Left lung (tissue), 10 donors: Measurements from ENCODE around the gene MMD2. TPM values are rescaled to one million over a fixed set of nuclear protein-coding genes. Genes with fewer than 3 reads are reported as not detected.

Source experiments
- ATAC-seq: fragments of 200-7000 bp; cut with Tn5 transposase; one replicate; pipeline ENCODE4 v1.9.1; 2020; ENCODE audit warnings: moderate library complexity
- DNase-seq, 4 donors: peaks; one replicate each; pipeline ENCODE4 v3.0.0-alpha.2; 2013 to 2020
- H3K27ac ChIP-seq, 2 donors: fragments of 200-600 bp; sonication (generic) in 1 of 2; one replicate each; pipeline versions ENCODE4 v1.5.0 to v1.8.0; 2020 to 2021
- H3K27me3 ChIP-seq, 2 donors: fragments of 200-600 bp; sonication (generic) in 1 of 2; one replicate each; pipeline versions ENCODE4 v1.5.0 to v1.8.0; 2020 to 2021
- H3K36me3 ChIP-seq, 2 donors: fragments of 200-600 bp; sonication (generic) in 1 of 2; one replicate each; pipeline versions ENCODE4 v1.5.0 to v1.8.0; 2020 to 2021
- H3K4me1 ChIP-seq, 2 donors: fragments of 200-600 bp; one replicate each; pipeline ENCODE4 v1.8.0; 2021
- H3K4me3 ChIP-seq, 2 donors: fragments of 200-600 bp; sonication (generic) in 1 of 2; one replicate each; pipeline versions ENCODE4 v1.5.0 to v1.8.0; 2020 to 2021; ENCODE audit warnings: mild to moderate bottlenecking in 1 of 2
- H3K9me3 ChIP-seq, 2 donors: fragments of 200-600 bp; sonication (generic) in 1 of 2; one replicate each; pipeline versions ENCODE4 v1.5.0 to v1.8.0; 2020 to 2021
- intact Hi-C, 2 donors: fragments of 100-400 bp; cut with DNase I; formaldehyde crosslinking; loops; one replicate each; pipeline versions ENCODE4 v1.11.2 to v1.14.2; 2022
- polyA plus RNA-seq, 6 donors: library from polyadenylated mRNA; unstranded; fragments of 120-200 nt; gene quantifications; one replicate each; pipeline ENCODE4 v1.2.1, GENCODE V29; 2013; ENCODE audit not compliant: insufficient read length in 6 of 6
- total RNA-seq, 2 donors: library from RNA; stranded (reverse); fragmentation: NEBNext Ultra II Directional; extraction: Animal tissue kit (Norgen Biotek cat#: 25700); gene quantifications; one replicate each; pipeline ENCODE4 v1.2.1, GENCODE V29; 2021
- TF ChIP-seq, protein P1 (sequence below), 2 donors: fragments of 200-600 bp; sonication (generic) in 1 of 2; IDR thresholded peaks; one replicate each; pipeline versions ENCODE4 v1.5.0 to v1.8.0; 2021; ENCODE audit warnings: antibody characterized with exemption in 2 of 2
- donor health status: DM: no; HTN: yes; CAD: no.
- donor health status: DM: no; HTN: no; CAD: no.

MMD2 gene
- total and polyA plus RNA-seq, 8 donors = 0.06 to 0.17 TPM; not detected in 6

- Histone ChIP-seq H3K27ac (no peak overlapping the region), H3K36me3 (no peaks in the 10 kb centered on the region), H3K9me3 (no peaks in the 10 kb centered on the region), H3K4me1 (peaks cover 4 to 16% of the 10 kb centered on the region in 2 donors), H3K4me3 (no peak overlapping the region), H3K27me3 (peaks cover 0 to 27% of the 10 kb centered on the region in 2 donors)
- DNase-seq (no peak), ATAC-seq (no peak)
- intact Hi-C loops = no loop called here
- TF ChIP-seq, protein P1, sequence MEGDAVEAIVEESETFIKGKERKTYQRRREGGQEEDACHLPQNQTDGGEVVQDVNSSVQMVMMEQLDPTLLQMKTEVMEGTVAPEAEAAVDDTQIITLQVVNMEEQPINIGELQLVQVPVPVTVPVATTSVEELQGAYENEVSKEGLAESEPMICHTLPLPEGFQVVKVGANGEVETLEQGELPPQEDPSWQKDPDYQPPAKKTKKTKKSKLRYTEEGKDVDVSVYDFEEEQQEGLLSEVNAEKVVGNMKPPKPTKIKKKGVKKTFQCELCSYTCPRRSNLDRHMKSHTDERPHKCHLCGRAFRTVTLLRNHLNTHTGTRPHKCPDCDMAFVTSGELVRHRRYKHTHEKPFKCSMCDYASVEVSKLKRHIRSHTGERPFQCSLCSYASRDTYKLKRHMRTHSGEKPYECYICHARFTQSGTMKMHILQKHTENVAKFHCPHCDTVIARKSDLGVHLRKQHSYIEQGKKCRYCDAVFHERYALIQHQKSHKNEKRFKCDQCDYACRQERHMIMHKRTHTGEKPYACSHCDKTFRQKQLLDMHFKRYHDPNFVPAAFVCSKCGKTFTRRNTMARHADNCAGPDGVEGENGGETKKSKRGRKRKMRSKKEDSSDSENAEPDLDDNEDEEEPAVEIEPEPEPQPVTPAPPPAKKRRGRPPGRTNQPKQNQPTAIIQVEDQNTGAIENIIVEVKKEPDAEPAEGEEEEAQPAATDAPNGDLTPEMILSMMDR (IDR thresholded peaks at IDR 0.05) = no peak
These were observed 72.3 kb downstream of the MMD2 start for GRCh38 chr7:4886671-4887070.

DNA sequence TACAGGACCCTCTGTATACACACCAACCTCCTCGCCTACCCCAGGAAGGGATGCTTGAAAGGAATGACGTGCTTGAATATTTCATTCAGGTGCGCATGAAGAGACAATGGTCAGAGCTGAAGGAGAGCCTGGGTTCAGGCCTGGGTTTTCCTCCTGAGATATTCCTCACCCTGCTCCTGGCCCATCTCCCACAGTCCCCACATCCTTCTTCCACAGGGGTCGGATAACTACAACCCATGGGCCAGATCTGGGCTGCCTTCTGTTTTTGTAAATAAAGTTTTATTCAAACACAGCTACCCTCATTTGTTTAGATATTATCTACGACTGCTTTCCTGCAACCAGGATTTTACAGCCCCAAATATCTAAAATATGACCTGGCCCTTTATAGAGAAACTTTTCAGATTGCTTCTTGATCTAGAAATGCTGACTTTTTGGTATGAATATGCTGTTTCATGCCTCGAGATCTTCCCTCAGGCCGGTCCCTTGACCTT, 73.6 kb downstream of the MMD2 start:
- H3K4me3 ChIP-seq = no peak overlapping the region
- H3K4me1 ChIP-seq = peaks cover 4 to 18% of the 10 kb centered on the region in 2 donors
- no peaks in the 10 kb centered on the region for H3K36me3 ChIP-seq
- no peak overlapping the region for H3K27ac ChIP-seq
- TF ChIP-seq, protein P1 (IDR thresholded peaks at IDR 0.05) = no peak
- peaks cover 0 to 30% of the 10 kb centered on the region in 2 donors for H3K27me3 ChIP-seq
- no peak for ATAC-seq
- intact Hi-C loops = no loop called here
- no peaks in the 10 kb centered on the region for H3K9me3 ChIP-seq
- DNase-seq = no peak

- H3K27ac ChIP-seq = no peak overlapping the region
- no peak for DNase-seq
- H3K4me3 ChIP-seq = no peak overlapping the region
- H3K9me3 ChIP-seq = no peaks in the 10 kb centered on the region
- H3K36me3 ChIP-seq = no peaks in the 10 kb centered on the region
- H3K4me1 ChIP-seq = peaks cover 4 to 18% of the 10 kb centered on the region in 2 donors
- intact Hi-C loops = no loop called here
- TF ChIP-seq, protein P1 (IDR thresholded peaks at IDR 0.05) = no peak
- ATAC-seq = no peak
- peaks cover 0 to 30% of the 10 kb centered on the region in 2 donors for H3K27me3 ChIP-seq
These were observed 74.8 kb downstream of the MMD2 start for GRCh38 chr7:4884164-4884563.

DNA sequence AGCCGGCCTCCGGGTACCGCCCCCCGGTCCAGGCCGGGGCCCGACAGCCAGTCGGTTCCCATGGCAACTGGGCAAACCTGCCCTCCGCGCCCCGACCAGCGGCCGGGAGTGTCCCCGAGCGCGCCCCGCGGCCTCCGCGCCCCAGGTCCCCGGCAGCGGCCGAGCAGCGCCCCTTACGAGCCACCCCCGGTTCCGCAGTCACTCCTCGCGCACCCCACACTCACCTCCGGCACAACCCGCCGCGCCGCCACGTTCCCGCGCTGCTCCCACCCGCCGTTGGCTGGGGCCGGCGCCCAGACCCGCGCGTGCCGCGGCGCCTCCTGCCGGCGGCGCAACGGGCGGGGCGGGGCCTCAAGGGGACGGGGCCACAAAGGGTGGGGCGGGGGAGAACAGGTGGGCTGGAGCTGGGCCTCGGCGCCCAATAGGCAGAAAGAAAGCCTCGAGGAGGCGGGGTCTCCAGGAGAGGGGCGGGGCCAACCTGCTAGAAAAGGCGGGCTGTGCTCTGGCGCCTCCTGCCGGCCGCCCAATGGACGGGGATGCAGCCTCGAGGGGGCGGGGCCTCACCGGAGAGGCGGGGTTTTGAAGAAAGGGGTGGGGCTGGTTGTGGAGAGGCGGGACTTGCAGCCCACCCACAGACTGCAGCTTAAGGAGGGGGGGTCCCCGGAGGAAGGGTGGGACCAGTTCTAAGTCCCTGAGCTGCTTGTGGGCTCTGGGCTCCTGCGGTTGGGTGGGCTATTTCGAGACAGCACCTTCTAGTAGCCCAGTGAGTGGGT, 75.4 kb downstream of the MMD2 start, which contains the start of gene RADIL:
Gene RADIL, minus strand, starts transcription at position 345 of the 773 bp plus-strand sequence. CDS start 5,577 bp downstream, outside the sequence.
- peak within 1 kb of the TSS; percentile 51 to 52 for H3K4me3 ChIP-seq
- intact Hi-C loops = no loop called here
- peak; percentile 91 for ATAC-seq

GRCh38 chr7:4883033-4883371, 76.0 kb downstream of the MMD2 start:
- no peak for ATAC-seq
- DNase-seq = no peak
- Histone ChIP-seq H3K36me3 (no peaks in the 10 kb centered on the region), H3K9me3 (no peaks in the 10 kb centered on the region), H3K27me3 (peaks cover 0 to 30% of the 10 kb centered on the region in 2 donors), H3K4me1 (peaks cover 4 to 18% of the 10 kb centered on the region in 2 donors), H3K27ac (peak overlapping the region; percentile 74 to 82), H3K4me3 (peak overlapping the region; percentile 51 to 52)
- intact Hi-C loops = no loop called here
- TF ChIP-seq, protein P1 (IDR thresholded peaks at IDR 0.05) = no peak

More for the DNA sequence above, 75.4 kb downstream of the MMD2 start, which contains the start of gene RADIL:
- TF ChIP-seq, protein P1 (IDR thresholded peaks at IDR 0.05) = peak; percentile 72 to 82
- peak; percentile 80 to 93 (median 92) for DNase-seq
- Histone ChIP-seq H3K27ac (peak within 1 kb of the TSS; percentile 74 to 82), H3K9me3 (no peaks in the 10 kb centered on the region), H3K36me3 (no peaks in the 10 kb centered on the region), H3K4me1 (peaks cover 4 to 18% of the 10 kb centered on the region in 2 donors), H3K27me3 (peaks cover 0 to 30% of the 10 kb centered on the region in 2 donors)
